Measurements from ENCODE around the gene PIP5K1B.

The PIP5K1B gene

DNA sequence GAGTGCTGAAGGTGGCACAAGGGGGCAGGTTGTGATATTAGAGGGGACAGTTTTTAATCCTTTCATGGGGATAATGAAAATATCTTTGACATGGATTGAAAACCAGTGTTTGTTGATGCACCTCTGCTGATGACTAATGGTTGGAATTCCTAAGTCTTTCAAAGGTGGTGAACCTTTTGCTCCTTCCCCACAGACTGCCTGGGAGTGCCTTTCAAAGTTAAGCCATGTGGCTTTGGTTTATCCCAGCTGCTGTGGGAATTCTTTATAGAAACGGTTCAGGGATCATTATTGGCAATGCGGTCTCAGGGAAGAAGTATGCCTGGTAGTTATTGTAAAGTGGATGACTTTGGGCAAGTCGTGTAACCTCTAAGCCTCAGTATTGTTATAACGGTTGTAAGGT lies 45.7 kb downstream of the PIP5K1B start:
- no peak for TF ChIP-seq PPARA (CRISPR knock-in tag; IDR thresholded peaks at IDR 0.05; ENCODE audit: borderline replicate concordance)
- TF ChIP-seq, protein P1, sequence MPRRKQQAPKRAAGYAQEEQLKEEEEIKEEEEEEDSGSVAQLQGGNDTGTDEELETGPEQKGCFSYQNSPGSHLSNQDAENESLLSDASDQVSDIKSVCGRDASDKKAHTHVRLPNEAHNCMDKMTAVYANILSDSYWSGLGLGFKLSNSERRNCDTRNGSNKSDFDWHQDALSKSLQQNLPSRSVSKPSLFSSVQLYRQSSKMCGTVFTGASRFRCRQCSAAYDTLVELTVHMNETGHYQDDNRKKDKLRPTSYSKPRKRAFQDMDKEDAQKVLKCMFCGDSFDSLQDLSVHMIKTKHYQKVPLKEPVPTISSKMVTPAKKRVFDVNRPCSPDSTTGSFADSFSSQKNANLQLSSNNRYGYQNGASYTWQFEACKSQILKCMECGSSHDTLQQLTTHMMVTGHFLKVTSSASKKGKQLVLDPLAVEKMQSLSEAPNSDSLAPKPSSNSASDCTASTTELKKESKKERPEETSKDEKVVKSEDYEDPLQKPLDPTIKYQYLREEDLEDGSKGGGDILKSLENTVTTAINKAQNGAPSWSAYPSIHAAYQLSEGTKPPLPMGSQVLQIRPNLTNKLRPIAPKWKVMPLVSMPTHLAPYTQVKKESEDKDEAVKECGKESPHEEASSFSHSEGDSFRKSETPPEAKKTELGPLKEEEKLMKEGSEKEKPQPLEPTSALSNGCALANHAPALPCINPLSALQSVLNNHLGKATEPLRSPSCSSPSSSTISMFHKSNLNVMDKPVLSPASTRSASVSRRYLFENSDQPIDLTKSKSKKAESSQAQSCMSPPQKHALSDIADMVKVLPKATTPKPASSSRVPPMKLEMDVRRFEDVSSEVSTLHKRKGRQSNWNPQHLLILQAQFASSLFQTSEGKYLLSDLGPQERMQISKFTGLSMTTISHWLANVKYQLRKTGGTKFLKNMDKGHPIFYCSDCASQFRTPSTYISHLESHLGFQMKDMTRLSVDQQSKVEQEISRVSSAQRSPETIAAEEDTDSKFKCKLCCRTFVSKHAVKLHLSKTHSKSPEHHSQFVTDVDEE (CRISPR knock-in tag; IDR thresholded peaks at IDR 0.05), result no peak
- TF ChIP-seq, protein P2, sequence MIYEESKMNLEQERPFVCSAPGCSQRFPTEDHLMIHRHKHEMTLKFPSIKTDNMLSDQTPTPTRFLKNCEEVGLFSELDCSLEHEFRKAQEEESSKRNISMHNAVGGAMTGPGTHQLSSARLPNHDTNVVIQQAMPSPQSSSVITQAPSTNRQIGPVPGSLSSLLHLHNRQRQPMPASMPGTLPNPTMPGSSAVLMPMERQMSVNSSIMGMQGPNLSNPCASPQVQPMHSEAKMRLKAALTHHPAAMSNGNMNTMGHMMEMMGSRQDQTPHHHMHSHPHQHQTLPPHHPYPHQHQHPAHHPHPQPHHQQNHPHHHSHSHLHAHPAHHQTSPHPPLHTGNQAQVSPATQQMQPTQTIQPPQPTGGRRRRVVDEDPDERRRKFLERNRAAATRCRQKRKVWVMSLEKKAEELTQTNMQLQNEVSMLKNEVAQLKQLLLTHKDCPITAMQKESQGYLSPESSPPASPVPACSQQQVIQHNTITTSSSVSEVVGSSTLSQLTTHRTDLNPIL (CRISPR knock-in tag; IDR thresholded peaks at IDR 0.05; ENCODE audit: low read depth), result no peak
- TF ChIP-seq ZFP30 (CRISPR knock-in tag; IDR thresholded peaks at IDR 0.05), result no peak
- TF ChIP-seq ZC3H10 (CRISPR knock-in tag; IDR thresholded peaks at IDR 0.05), result no peak
- TF ChIP-seq, protein P3, sequence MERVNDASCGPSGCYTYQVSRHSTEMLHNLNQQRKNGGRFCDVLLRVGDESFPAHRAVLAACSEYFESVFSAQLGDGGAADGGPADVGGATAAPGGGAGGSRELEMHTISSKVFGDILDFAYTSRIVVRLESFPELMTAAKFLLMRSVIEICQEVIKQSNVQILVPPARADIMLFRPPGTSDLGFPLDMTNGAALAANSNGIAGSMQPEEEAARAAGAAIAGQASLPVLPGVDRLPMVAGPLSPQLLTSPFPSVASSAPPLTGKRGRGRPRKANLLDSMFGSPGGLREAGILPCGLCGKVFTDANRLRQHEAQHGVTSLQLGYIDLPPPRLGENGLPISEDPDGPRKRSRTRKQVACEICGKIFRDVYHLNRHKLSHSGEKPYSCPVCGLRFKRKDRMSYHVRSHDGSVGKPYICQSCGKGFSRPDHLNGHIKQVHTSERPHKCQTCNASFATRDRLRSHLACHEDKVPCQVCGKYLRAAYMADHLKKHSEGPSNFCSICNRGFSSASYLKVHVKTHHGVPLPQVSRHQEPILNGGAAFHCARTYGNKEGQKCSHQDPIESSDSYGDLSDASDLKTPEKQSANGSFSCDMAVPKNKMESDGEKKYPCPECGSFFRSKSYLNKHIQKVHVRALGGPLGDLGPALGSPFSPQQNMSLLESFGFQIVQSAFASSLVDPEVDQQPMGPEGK (CRISPR knock-in tag; IDR thresholded peaks at IDR 0.05; ENCODE audit: borderline replicate concordance), result no peak
- TF ChIP-seq ZNF8 (CRISPR knock-in tag; IDR thresholded peaks at IDR 0.05), result no peak
- TF ChIP-seq RARB (CRISPR knock-in tag; IDR thresholded peaks at IDR 0.05), result no peak
- TF ChIP-seq, protein P4, sequence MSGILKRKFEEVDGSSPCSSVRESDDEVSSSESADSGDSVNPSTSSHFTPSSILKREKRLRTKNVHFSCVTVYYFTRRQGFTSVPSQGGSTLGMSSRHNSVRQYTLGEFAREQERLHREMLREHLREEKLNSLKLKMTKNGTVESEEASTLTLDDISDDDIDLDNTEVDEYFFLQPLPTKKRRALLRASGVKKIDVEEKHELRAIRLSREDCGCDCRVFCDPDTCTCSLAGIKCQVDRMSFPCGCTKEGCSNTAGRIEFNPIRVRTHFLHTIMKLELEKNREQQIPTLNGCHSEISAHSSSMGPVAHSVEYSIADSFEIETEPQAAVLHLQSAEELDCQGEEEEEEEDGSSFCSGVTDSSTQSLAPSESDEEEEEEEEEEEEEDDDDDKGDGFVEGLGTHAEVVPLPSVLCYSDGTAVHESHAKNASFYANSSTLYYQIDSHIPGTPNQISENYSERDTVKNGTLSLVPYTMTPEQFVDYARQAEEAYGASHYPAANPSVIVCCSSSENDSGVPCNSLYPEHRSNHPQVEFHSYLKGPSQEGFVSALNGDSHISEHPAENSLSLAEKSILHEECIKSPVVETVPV (CRISPR knock-in tag; IDR thresholded peaks at IDR 0.05), result no peak
- no peak for TF ChIP-seq GLIS3 (CRISPR knock-in tag; IDR thresholded peaks at IDR 0.05)
- ATAC-seq, result no peak

DNA sequence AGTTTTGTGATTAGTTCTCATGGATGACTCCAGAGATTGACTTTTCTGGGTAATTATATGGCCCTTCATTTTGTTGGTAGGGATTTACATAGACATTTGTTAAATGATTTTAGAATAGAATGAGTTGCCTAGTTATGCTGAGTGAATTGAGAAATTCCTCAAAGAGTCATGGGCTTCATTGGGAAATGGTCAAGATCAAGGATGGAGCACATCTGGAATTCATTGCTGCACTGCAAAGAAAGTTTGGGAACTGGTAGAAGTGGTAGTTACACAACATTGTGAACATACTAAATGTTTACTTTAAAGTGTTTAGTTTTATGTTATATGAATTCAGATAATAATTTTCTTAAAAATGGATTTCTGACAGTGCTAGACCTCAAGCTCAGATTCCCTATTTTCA lies 46.5 kb downstream of the PIP5K1B start:
- TF ChIP-seq PPARA (CRISPR knock-in tag; IDR thresholded peaks at IDR 0.05; ENCODE audit: borderline replicate concordance) (no peak), CSDC2 (CRISPR knock-in tag; IDR thresholded peaks at IDR 0.05) (no peak), OSR1 (CRISPR knock-in tag; IDR thresholded peaks at IDR 0.05) (no peak)
- ATAC-seq, result no peak

DNA sequence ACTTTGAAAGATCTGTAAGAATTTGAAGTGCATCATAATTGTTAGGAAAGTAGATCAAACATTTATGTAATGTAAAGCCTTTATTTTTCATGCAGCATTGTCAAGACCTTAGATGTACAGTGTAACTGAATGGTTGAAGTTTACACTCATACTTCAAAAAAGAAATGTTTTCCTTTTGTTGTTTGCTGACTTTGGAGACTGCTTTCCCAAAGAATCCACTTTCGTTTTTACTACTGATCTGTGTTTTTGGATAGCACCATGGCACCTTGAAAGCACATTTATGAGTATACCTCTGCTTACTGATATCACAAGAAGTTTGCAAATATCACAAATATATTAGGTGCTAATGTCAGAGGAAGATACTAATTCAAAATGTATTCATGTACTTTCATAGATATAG lies 50.0 kb downstream of the PIP5K1B start:
- TF ChIP-seq ARNTL (CRISPR knock-in tag; IDR thresholded peaks at IDR 0.05; ENCODE audit: borderline replicate concordance, low read depth), result no peak
- no peak for TF ChIP-seq ZNF70 (CRISPR knock-in tag; IDR thresholded peaks at IDR 0.05)
- no peak for ATAC-seq

DNA sequence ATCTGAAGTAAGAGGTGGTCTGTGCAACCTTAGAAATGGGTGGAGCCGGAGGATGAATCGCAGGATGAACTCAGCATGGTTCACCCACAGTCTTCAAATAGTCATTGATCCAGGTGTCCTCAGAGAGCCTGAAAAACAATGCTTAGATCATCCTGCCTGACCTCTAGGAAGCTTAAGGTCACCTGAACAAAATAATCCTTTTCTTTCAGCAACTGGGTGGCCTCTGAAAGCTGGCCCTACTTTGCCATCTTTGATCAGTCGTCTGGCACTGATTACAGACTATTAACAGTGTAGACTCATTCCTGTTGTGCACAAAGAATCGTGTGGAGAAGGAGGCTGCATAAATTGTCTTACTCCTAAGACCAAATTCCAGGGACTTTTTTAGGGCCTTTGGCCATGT lies 50.7 kb downstream of the PIP5K1B start:
- ATAC-seq, result no peak
- TF ChIP-seq SNAI2 (CRISPR knock-in tag; IDR thresholded peaks at IDR 0.05), result no peak
- TF ChIP-seq ZFP3 (CRISPR knock-in tag; IDR thresholded peaks at IDR 0.05), result no peak
- TF ChIP-seq, protein P5, sequence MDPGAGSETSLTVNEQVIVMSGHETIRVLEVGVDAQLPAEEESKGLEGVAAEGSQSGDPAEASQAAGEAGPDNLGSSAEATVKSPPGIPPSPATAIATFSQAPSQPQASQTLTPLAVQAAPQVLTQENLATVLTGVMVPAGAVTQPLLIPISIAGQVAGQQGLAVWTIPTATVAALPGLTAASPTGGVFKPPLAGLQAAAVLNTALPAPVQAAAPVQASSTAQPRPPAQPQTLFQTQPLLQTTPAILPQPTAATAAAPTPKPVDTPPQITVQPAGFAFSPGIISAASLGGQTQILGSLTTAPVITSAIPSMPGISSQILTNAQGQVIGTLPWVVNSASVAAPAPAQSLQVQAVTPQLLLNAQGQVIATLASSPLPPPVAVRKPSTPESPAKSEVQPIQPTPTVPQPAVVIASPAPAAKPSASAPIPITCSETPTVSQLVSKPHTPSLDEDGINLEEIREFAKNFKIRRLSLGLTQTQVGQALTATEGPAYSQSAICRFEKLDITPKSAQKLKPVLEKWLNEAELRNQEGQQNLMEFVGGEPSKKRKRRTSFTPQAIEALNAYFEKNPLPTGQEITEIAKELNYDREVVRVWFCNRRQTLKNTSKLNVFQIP (CRISPR knock-in tag; IDR thresholded peaks at IDR 0.05; ENCODE audit: borderline replicate concordance, low read depth), result no peak
- no peak for TF ChIP-seq PPARA (CRISPR knock-in tag; IDR thresholded peaks at IDR 0.05; ENCODE audit: borderline replicate concordance)

DNA sequence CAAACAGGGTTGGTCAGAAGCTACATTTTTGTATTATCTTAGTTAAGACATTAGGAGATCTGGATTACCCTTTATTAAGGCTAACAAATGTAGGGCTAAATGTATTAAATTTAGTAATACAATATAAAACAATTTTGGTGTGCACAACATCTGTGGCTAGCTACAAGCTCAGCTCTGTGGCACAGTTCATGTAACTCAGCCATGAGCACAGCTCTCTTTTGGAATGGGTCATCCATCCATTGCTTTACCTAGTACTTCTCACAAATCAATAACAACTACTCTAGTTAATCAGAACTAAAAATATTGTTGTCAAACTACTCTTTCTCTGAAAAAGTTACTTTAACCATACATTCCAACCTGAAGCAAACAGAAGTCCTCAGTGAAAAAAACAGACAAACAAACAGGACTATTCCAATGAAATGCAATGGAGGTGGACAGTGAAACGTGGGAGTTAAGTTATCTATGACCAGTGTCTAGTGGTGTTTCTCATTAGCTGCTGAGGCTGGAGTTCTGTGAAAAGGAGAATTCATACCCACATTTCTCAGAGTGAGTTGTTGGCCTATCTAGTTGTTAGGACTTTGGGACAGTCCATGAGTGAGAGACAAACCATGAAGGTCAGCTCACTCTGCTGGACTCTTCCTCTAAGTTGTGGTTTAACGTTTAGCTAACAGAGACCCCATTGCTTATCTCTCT lies 55.1 kb downstream of the PIP5K1B start:
- TF ChIP-seq GLIS3 (CRISPR knock-in tag; IDR thresholded peaks at IDR 0.05), result no peak
- TF ChIP-seq ZC3H10 (CRISPR knock-in tag; IDR thresholded peaks at IDR 0.05), result no peak
- TF ChIP-seq, protein P5 (CRISPR knock-in tag; IDR thresholded peaks at IDR 0.05; ENCODE audit: borderline replicate concordance, low read depth), result no peak
- TF ChIP-seq RARB (CRISPR knock-in tag; IDR thresholded peaks at IDR 0.05), result no peak
- TF ChIP-seq ZNF8 (CRISPR knock-in tag; IDR thresholded peaks at IDR 0.05), result no peak
- TF ChIP-seq CSDC2 (CRISPR knock-in tag; IDR thresholded peaks at IDR 0.05), result no peak
- TF ChIP-seq BACH2 (CRISPR knock-in tag; IDR thresholded peaks at IDR 0.05; ENCODE audit: borderline replicate concordance), result no peak
- TF ChIP-seq ZFP30 (CRISPR knock-in tag; IDR thresholded peaks at IDR 0.05), result no peak
- no peak for TF ChIP-seq ESRRG (CRISPR knock-in tag; IDR thresholded peaks at IDR 0.05)
- no peak for ATAC-seq

All from SK-N-SH treated with all-trans-retinoic acid at 6 μM for 48 hours (cell line).